ENCODE data around the gene MST1. TPM values are rescaled to one million over a fixed set of nuclear protein-coding genes. Genes with fewer than 3 reads are reported as not detected.
A peak's percentile ranks its signal among the peaks of the same experiment; 100 is the strongest.

MST1 gene
- total RNA-seq, 1 experiment from 2014 or later = 15.4 TPM

GRCh38 chr3:49704629-49705028 lies 15.4 kb upstream of the MST1 start:
- no peaks in the 10 kb centered on the region; the same call in 1 of the 2 replicates for H3K36me3 ChIP-seq (ENCODE audit: control insufficient read depth, insufficient read depth, low read length)
- ChIA-PET CTCF (interaction anchor here (0.6 kb wide), 1 partner anchor 293 kb away, joined by 3 read pairs; the partner anchor contains the start of gene RHOA), POLR2A (no interaction called here)
- Mint-ChIP-seq H3K36me3 (ENCODE audit: insufficient read depth, unreplicated experiment) (peaks cover 5% of the 10 kb centered on the region), H3K9me3 (ENCODE audit: unreplicated experiment) (no peaks in the 10 kb centered on the region), H3K27ac (ENCODE audit: unreplicated experiment) (no peak overlapping the region), H3K4me1 (ENCODE audit: low read depth, unreplicated experiment) (no peaks in the 10 kb centered on the region), H3K27me3 (ENCODE audit: insufficient read depth, unreplicated experiment) (no peaks in the 10 kb centered on the region), H3K4me3 (ENCODE audit: unreplicated experiment) (no peak overlapping the region)
- no peaks in the 10 kb centered on the region for H3K27me3 ChIP-seq (replicated peaks; ENCODE audit: control insufficient read depth, insufficient read depth, low read length)
- intact Hi-C loops (cut with micrococcal nuclease; ENCODE audit: unreplicated experiment) = loop anchor here (5.0 kb wide), 1 partner anchor 203 kb away; no protein-coding TSS in a partner anchor
- no peak overlapping the region for H3K4me3 ChIP-seq (ENCODE audit: low read depth, low read length)
- DNase-seq = no peak
- no peaks in the 10 kb centered on the region for H3K9me3 ChIP-seq
- H3K4me1 ChIP-seq = no peaks in the 10 kb centered on the region
- BruUV-seq (replicated peaks) = no TSS peak
- TF ChIP-seq CTCF (IDR thresholded peaks at IDR 0.05; ENCODE audit: insufficient read depth in 1 of 2, low read depth in 1 of 2, low read length in 1 of 2, severe bottlenecking in 1 of 2, unreplicated experiment in 1 of 2) = no peak

GRCh38 chr3:49703956-49704355 lies 14.7 kb upstream of the MST1 start:
- Mint-ChIP-seq H3K27ac (ENCODE audit: unreplicated experiment) (no peak overlapping the region), H3K36me3 (ENCODE audit: insufficient read depth, unreplicated experiment) (peaks cover 5% of the 10 kb centered on the region), H3K4me3 (ENCODE audit: unreplicated experiment) (no peak overlapping the region), H3K27me3 (ENCODE audit: insufficient read depth, unreplicated experiment) (no peaks in the 10 kb centered on the region), H3K9me3 (ENCODE audit: unreplicated experiment) (no peaks in the 10 kb centered on the region), H3K4me1 (ENCODE audit: low read depth, unreplicated experiment) (no peaks in the 10 kb centered on the region)
- Histone ChIP-seq H3K4me3 (ENCODE audit: low read depth, low read length) (no peak overlapping the region), H3K27me3 (replicated peaks; ENCODE audit: control insufficient read depth, insufficient read depth, low read length) (no peaks in the 10 kb centered on the region), H3K36me3 (ENCODE audit: control insufficient read depth, insufficient read depth, low read length) (no peaks in the 10 kb centered on the region; the same call in 1 of the 2 replicates), H3K9me3 (no peaks in the 10 kb centered on the region), H3K4me1 (no peaks in the 10 kb centered on the region)
- BruUV-seq (replicated peaks) = no TSS peak
- CTCF ChIA-PET = no interaction called here
- DNase-seq = no peak
- intact Hi-C loops (cut with micrococcal nuclease; ENCODE audit: unreplicated experiment) = loop anchor here (1.0 to 5.0 kb wide), 2 partner anchors 135 to 203 kb away; no protein-coding TSS in a partner anchor
- no peak for TF ChIP-seq CTCF (IDR thresholded peaks at IDR 0.05; ENCODE audit: insufficient read depth in 1 of 2, low read depth in 1 of 2, low read length in 1 of 2, severe bottlenecking in 1 of 2, unreplicated experiment in 1 of 2)
- POLR2A ChIA-PET = no interaction called here

- Mint-ChIP-seq H3K4me3 (ENCODE audit: unreplicated experiment) (no peak overlapping the region), H3K36me3 (ENCODE audit: insufficient read depth, unreplicated experiment) (peaks cover 5% of the 10 kb centered on the region), H3K4me1 (ENCODE audit: low read depth, unreplicated experiment) (no peaks in the 10 kb centered on the region), H3K9me3 (ENCODE audit: unreplicated experiment) (no peaks in the 10 kb centered on the region), H3K27me3 (ENCODE audit: insufficient read depth, unreplicated experiment) (no peaks in the 10 kb centered on the region), H3K27ac (ENCODE audit: unreplicated experiment) (no peak overlapping the region)
- Histone ChIP-seq H3K9me3 (no peaks in the 10 kb centered on the region), H3K27me3 (replicated peaks; ENCODE audit: control insufficient read depth, insufficient read depth, low read length) (no peaks in the 10 kb centered on the region), H3K36me3 (ENCODE audit: control insufficient read depth, insufficient read depth, low read length) (no peaks in the 10 kb centered on the region; the same call in 1 of the 2 replicates), H3K4me3 (ENCODE audit: low read depth, low read length) (no peak overlapping the region), H3K4me1 (no peaks in the 10 kb centered on the region)
- ChIA-PET CTCF (interaction anchor here (0.6 to 1.1 kb wide), 3 partner anchors 9 to 164 kb away, joined by 3 to 4 read pairs (median 3); no protein-coding TSS in a partner anchor), POLR2A (no interaction called here)
- intact Hi-C loops (cut with micrococcal nuclease; ENCODE audit: unreplicated experiment) = loop anchor here (1.0 to 5.0 kb wide), 2 partner anchors 136 to 204 kb away; no protein-coding TSS in a partner anchor
- peak; percentile 67 to 72 for DNase-seq
- no TSS peak for BruUV-seq (replicated peaks)
- peak; percentile 71 to 87 for TF ChIP-seq CTCF (IDR thresholded peaks at IDR 0.05; ENCODE audit: insufficient read depth in 1 of 2, low read depth in 1 of 2, low read length in 1 of 2, severe bottlenecking in 1 of 2, unreplicated experiment in 1 of 2)
These were observed 14.2 kb upstream of the MST1 start for GRCh38 chr3:49703443-49703927.

Measured in Caco-2 (cell line).